Activated CD8-positive, alpha-beta T cell treated with anti-CD3 and anti-CD28 coated beads, Interleukin-2, amount 10 ng/mL, durations not matched to agents 7 days and 5 days (primary cell): Measurements from ENCODE around the gene MOV10L1. TPM values are rescaled to one million over a fixed set of nuclear protein-coding genes. Genes with fewer than 3 reads are reported as not detected.

Source experiments
- ATAC-seq: fragments of 150-1000 bp; cut with Tn5 transposase; one replicate; pipeline ENCODE4 v1.10.0; 2021; ENCODE audit warnings: moderate library complexity
- CTCF ChIA-PET: fragments of 350-600 bp; sonication (Branson Sonifier 250); formaldehyde crosslinking; loops from one replicate; lab custom pipeline; 2021; ENCODE audit warnings: antibody characterized with exemption; lab: Charles Lee
- POLR2A ChIA-PET: fragments of 350-600 bp; sonication (Branson Sonifier 250); formaldehyde crosslinking; loops from one replicate; lab custom pipeline; 2021; ENCODE audit warnings: antibody characterized with exemption; lab: Charles Lee
- DNase-seq: peaks from one replicate; pipeline ENCODE4 v3.0.0-alpha.2; 2020
- H3K27ac Mint-ChIP-seq: one replicate; pipeline ENCODE4 v1.8.0; 2021; ENCODE audit warnings: mild to moderate bottlenecking, mixed read lengths
- H3K27me3 Mint-ChIP-seq: one replicate; pipeline ENCODE4 v1.8.0; 2021; ENCODE audit warnings: low read depth, mixed read lengths
- H3K36me3 Mint-ChIP-seq: one replicate; pipeline ENCODE4 v1.8.0; 2021; ENCODE audit warnings: low read depth, mixed read lengths
- H3K4me1 Mint-ChIP-seq: one replicate; pipeline ENCODE4 v1.8.0; 2021; ENCODE audit warnings: low read depth, mixed read lengths
- H3K4me3 Mint-ChIP-seq: one replicate; pipeline ENCODE4 v1.8.0; 2021; ENCODE audit warnings: mild to moderate bottlenecking, mixed read lengths
- H3K9me3 Mint-ChIP-seq: one replicate; pipeline ENCODE4 v1.8.0; 2022; ENCODE audit warnings: mixed read lengths; ENCODE audit not compliant: insufficient read depth
- total RNA-seq, 2 experiments: library from RNA; stranded (reverse); gene quantifications; one replicate each; pipeline ENCODE4 v1.2.3, GENCODE V29; 2021

Gene MOV10L1
- total RNA-seq, 2 experiments from 2014 or later, result not detected

GRCh38 chr22:50061141-50061823 lies 28.5 kb upstream of the MOV10L1 start:
- no peak for DNase-seq
- Mint-ChIP-seq H3K36me3 (no peaks in the 10 kb centered on the region), H3K4me3 (no peak overlapping the region), H3K4me1 (no peaks in the 10 kb centered on the region), H3K9me3 (no peaks in the 10 kb centered on the region), H3K27me3 (peaks cover 9% of the 10 kb centered on the region), H3K27ac (no peak overlapping the region)
- CTCF ChIA-PET, result no interaction called here
- POLR2A ChIA-PET, result no interaction called here
- ATAC-seq, result no peak

GRCh38 chr22:50061824-50062355 lies 27.9 kb upstream of the MOV10L1 start:
- Mint-ChIP-seq H3K36me3 (no peaks in the 10 kb centered on the region), H3K27me3 (peaks cover 8% of the 10 kb centered on the region), H3K4me1 (no peaks in the 10 kb centered on the region), H3K27ac (no peak overlapping the region), H3K9me3 (no peaks in the 10 kb centered on the region), H3K4me3 (no peak overlapping the region)
- POLR2A ChIA-PET, result no interaction called here
- no peak for ATAC-seq
- no peak for DNase-seq
- CTCF ChIA-PET, result no interaction called here

- no peaks in the 10 kb centered on the region for H3K4me1 Mint-ChIP-seq
- no peak for ATAC-seq
- H3K27ac Mint-ChIP-seq, result no peak overlapping the region
- ChIA-PET CTCF (no interaction called here), POLR2A (no interaction called here)
- H3K4me3 Mint-ChIP-seq, result no peak overlapping the region
- DNase-seq, result no peak
- peaks cover 4% of the 10 kb centered on the region for H3K27me3 Mint-ChIP-seq
- no peaks in the 10 kb centered on the region for H3K9me3 Mint-ChIP-seq
- H3K36me3 Mint-ChIP-seq, result no peaks in the 10 kb centered on the region
Observed at GRCh38 chr22:50062509-50063135, 27.2 kb upstream of the MOV10L1 start.

DNA sequence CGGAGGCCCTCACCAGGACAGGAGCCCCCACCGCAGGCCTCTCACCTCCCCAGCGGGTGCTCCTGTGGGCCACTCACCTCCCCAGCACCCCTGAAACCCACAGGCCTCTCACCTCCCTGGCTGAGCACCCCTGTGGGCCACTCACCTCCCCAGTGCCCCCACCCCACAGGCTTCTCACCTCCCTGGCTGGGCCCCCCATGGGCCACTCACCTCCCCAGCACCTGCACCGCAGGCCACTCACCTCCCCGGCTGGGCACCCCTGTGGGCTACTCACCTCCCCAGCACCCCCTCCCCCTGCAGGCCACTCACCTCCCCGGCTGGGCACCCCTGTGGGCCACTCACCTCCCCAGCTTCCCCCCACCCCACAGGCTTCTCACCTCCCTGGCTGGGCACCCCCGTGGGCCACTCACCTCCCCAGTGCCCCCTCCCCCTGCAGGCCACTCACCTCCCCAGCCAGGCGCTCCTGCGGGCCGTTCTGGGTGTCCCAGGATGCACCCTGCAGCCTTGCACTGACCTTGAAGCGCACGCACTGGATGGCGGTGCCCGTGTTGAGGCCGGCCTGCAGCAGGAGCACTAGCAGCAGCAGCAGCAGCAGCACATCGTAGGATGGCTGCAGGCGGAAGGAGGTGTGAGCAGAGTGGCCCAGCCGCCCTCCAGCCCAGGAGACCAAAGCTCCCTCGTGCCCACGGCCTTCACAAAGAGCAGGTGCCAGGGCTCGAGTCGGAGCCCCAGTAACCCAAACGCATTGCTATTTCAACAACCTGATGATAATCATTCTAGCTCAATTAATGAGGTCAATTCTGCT lies 26.0 kb upstream of the MOV10L1 start:
- no peak overlapping the region for H3K4me3 Mint-ChIP-seq
- no peak for DNase-seq
- CTCF ChIA-PET, result no interaction called here
- no peak for ATAC-seq
- no peaks in the 10 kb centered on the region for H3K36me3 Mint-ChIP-seq
- POLR2A ChIA-PET, result no interaction called here
- H3K9me3 Mint-ChIP-seq, result no peaks in the 10 kb centered on the region
- peaks cover 2% of the 10 kb centered on the region for H3K27me3 Mint-ChIP-seq
- H3K4me1 Mint-ChIP-seq, result no peaks in the 10 kb centered on the region
- no peak overlapping the region for H3K27ac Mint-ChIP-seq

GRCh38 chr22:50064453-50064852 lies 25.4 kb upstream of the MOV10L1 start:
- H3K4me3 Mint-ChIP-seq, result no peak overlapping the region
- POLR2A ChIA-PET, result no interaction called here
- no peaks in the 10 kb centered on the region for H3K9me3 Mint-ChIP-seq
- H3K27me3 Mint-ChIP-seq, result no peaks in the 10 kb centered on the region
- CTCF ChIA-PET, result no interaction called here
- no peak for DNase-seq
- H3K4me1 Mint-ChIP-seq, result no peaks in the 10 kb centered on the region
- no peaks in the 10 kb centered on the region for H3K36me3 Mint-ChIP-seq
- no peak for ATAC-seq
- no peak overlapping the region for H3K27ac Mint-ChIP-seq

GRCh38 chr22:50067244-50067643 lies 22.6 kb upstream of the MOV10L1 start:
- no peak for DNase-seq
- no peaks in the 10 kb centered on the region for H3K27me3 Mint-ChIP-seq
- H3K36me3 Mint-ChIP-seq, result no peaks in the 10 kb centered on the region
- no peaks in the 10 kb centered on the region for H3K9me3 Mint-ChIP-seq
- H3K4me1 Mint-ChIP-seq, result no peaks in the 10 kb centered on the region
- CTCF ChIA-PET, result no interaction called here
- no peak for ATAC-seq
- H3K27ac Mint-ChIP-seq, result no peak overlapping the region
- H3K4me3 Mint-ChIP-seq, result no peak overlapping the region
- POLR2A ChIA-PET, result no interaction called here

- CTCF ChIA-PET, result no interaction called here
- Mint-ChIP-seq H3K27ac (no peak overlapping the region), H3K36me3 (no peaks in the 10 kb centered on the region)
Observed at GRCh38 chr22:50068096-50068495, 21.7 kb upstream of the MOV10L1 start.

DNA sequence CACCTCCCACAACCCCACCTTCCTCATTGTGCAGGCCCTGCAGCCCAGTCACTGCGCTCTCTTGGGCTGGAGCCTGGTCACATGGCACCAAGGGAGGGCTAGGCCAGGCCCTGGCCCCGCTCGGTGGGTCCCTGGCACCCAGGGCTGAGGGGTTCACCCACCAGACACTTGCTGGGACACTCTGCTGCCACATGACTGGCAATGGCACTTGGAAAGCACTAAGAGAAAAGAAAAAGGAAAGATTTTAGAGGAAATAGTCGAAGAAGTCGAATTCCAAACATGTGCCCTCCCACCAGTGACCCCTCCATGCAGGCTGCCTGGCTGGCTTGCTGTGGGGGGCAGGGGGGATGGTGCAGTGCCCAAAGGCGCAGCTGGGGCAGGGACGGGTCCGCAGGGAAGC lies 19.4 kb upstream of the MOV10L1 start:
- no peaks in the 10 kb centered on the region for H3K36me3 Mint-ChIP-seq
- DNase-seq, result no peak
- H3K27ac Mint-ChIP-seq, result no peak overlapping the region
- H3K27me3 Mint-ChIP-seq, result no peaks in the 10 kb centered on the region
- H3K4me3 Mint-ChIP-seq, result no peak overlapping the region
- CTCF ChIA-PET, result no interaction called here
- POLR2A ChIA-PET, result no interaction called here
- H3K4me1 Mint-ChIP-seq, result no peaks in the 10 kb centered on the region
- H3K9me3 Mint-ChIP-seq, result no peaks in the 10 kb centered on the region
- no peak for ATAC-seq

More at GRCh38 chr22:50068096-50068495, 21.7 kb upstream of the MOV10L1 start:
- ATAC-seq (no peak), DNase-seq (no peak)
- H3K4me1 Mint-ChIP-seq, result no peaks in the 10 kb centered on the region
- H3K9me3 Mint-ChIP-seq, result no peaks in the 10 kb centered on the region
- H3K27me3 Mint-ChIP-seq, result no peaks in the 10 kb centered on the region
- POLR2A ChIA-PET, result no interaction called here
- no peak overlapping the region for H3K4me3 Mint-ChIP-seq

- H3K27ac Mint-ChIP-seq, result no peak overlapping the region
- no peak overlapping the region for H3K4me3 Mint-ChIP-seq
- no peaks in the 10 kb centered on the region for H3K36me3 Mint-ChIP-seq
- no peaks in the 10 kb centered on the region for H3K4me1 Mint-ChIP-seq
- H3K27me3 Mint-ChIP-seq, result no peaks in the 10 kb centered on the region
- H3K9me3 Mint-ChIP-seq, result no peaks in the 10 kb centered on the region
- DNase-seq, result no peak
- CTCF ChIA-PET, result no interaction called here
- ATAC-seq, result no peak
- POLR2A ChIA-PET, result no interaction called here
Observed at GRCh38 chr22:50071432-50072166, 18.2 kb upstream of the MOV10L1 start.

- no peak for DNase-seq
- ChIA-PET POLR2A (no interaction called here), CTCF (no interaction called here)
- no peaks in the 10 kb centered on the region for H3K4me1 Mint-ChIP-seq
- H3K9me3 Mint-ChIP-seq, result no peaks in the 10 kb centered on the region
- no peak for ATAC-seq
- H3K27ac Mint-ChIP-seq, result no peak overlapping the region
- no peak overlapping the region for H3K4me3 Mint-ChIP-seq
- H3K27me3 Mint-ChIP-seq, result no peaks in the 10 kb centered on the region
- no peaks in the 10 kb centered on the region for H3K36me3 Mint-ChIP-seq
Observed at GRCh38 chr22:50072167-50072555, 17.6 kb upstream of the MOV10L1 start.

DNA sequence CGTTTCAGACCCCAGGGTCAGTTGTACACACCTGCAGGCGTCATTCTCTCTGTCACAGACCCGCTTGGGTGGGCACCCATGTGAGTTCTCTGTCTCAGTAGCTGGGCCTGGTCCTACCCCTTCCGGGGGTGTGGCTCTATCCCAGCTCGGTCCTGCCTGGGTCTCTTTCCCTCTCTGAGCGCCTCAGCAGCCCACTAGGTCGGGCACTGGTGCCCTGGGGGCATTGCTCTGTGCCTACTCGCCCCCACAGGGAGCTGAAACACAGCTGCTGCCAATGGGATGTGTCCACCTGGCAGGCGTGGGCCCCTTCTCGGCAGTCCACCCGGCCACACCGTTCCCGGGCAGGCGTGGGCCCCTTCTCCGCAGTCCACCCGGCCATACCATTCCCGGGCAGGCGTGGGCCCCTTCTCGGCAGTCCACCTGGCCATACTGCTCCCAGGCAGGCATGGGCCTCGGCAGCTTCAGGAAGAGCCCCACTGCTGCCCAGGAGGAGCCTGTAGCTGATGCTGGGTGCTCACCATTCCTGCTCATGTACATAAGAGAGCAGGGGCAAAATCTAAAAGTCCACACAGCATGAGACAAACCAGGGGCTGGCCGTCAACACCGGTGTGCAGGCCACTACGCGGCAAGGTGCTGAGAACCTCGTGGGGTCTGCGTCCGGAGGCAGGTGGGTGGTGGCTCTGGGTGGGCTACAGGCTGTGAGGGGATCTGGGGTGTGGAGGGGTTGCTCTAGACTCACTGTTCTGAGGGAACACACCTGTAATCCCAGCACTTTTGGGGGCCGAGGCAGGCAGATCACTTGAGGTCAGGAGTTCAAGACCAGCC lies 16.9 kb upstream of the MOV10L1 start:
- CTCF ChIA-PET, result no interaction called here
- POLR2A ChIA-PET, result no interaction called here

More for the DNA sequence above, 16.9 kb upstream of the MOV10L1 start:
- ATAC-seq, result no peak
- Mint-ChIP-seq H3K9me3 (no peaks in the 10 kb centered on the region), H3K4me3 (no peak overlapping the region), H3K27ac (no peak overlapping the region), H3K36me3 (no peaks in the 10 kb centered on the region), H3K4me1 (no peaks in the 10 kb centered on the region), H3K27me3 (no peaks in the 10 kb centered on the region)
- DNase-seq, result no peak
